GM23338 (cell line): ENCODE results near the gene BRSK2. TPM values are rescaled to one million over a fixed set of nuclear protein-coding genes. Genes with fewer than 3 reads are reported as not detected.

ENCODE experiments used
- ATAC-seq: fragments of 200-7000 bp; cut with Tn5 transposase; 3 replicates; pipeline ENCODE4 v1.9.1; 2020
- DNase-seq: peaks from one replicate; pipeline ENCODE4 v3.0.0-alpha.2; 2015; ENCODE audit warnings: low spot score
- H2AFZ ChIP-seq: fragments of 200-600 bp; sonication (generic); 2 replicates; pipeline ENCODE4 v1.8.0; 2016; ENCODE audit warnings: antibody characterized with exemption, mild to moderate bottlenecking, moderate library complexity
- H3F3A ChIP-seq: fragments of 200-600 bp; sonication (generic); replicated peaks from 2 replicates; pipeline ENCODE4 v1.8.0; 2017; ENCODE audit warnings: antibody characterized with exemption, mixed run types, low read depth
- H3K27ac ChIP-seq: fragments of 200-600 bp; sonication (generic); 2 replicates; pipeline ENCODE4 v1.6.1; 2016; ENCODE audit warnings: low read depth
- H3K27me3 ChIP-seq: fragments of 200-600 bp; sonication (generic); 2 replicates; pipeline ENCODE4 v1.8.0; 2016; ENCODE audit warnings: mild to moderate bottlenecking, mixed run types, moderate library complexity; ENCODE audit not compliant: insufficient read depth
- H3K36me3 ChIP-seq: fragments of 200-600 bp; sonication (generic); 2 replicates; pipeline ENCODE4 v1.8.0; 2016; ENCODE audit warnings: mild to moderate bottlenecking; ENCODE audit not compliant: insufficient read depth
- H3K4me1 ChIP-seq: fragments of 200-600 bp; sonication (generic); 2 replicates; pipeline ENCODE4 v1.8.0; 2016; ENCODE audit warnings: mild to moderate bottlenecking, moderate library complexity; ENCODE audit not compliant: insufficient read depth
- H3K4me2 ChIP-seq: fragments of 200-600 bp; sonication (generic); 2 replicates; pipeline ENCODE4 v1.7.1; 2017; ENCODE audit warnings: mixed run types
- H3K4me3 ChIP-seq: fragments of 200-600 bp; sonication (generic); 2 replicates; pipeline ENCODE4 v1.6.1; 2016; ENCODE audit warnings: mixed run types
- H3K79me2 ChIP-seq: fragments of 200-600 bp; sonication (generic); replicated peaks from 2 replicates; pipeline ENCODE4 v1.8.0; 2017; ENCODE audit warnings: mild to moderate bottlenecking; ENCODE audit not compliant: insufficient read depth
- H3K9me2 ChIP-seq: fragments of 200-600 bp; sonication (generic); 2 replicates; pipeline ENCODE4 v1.8.0; 2017; ENCODE audit not compliant: insufficient read depth
- H4K20me1 ChIP-seq: fragments of 200-600 bp; sonication (generic); replicated peaks from 2 replicates; pipeline ENCODE4 v1.8.0; 2017; ENCODE audit warnings: mild to moderate bottlenecking; ENCODE audit not compliant: insufficient read depth
- H3K27ac Mint-ChIP-seq: 2 replicates; pipeline ENCODE4 v1.8.0; 2020; ENCODE audit warnings: inconsistent platforms, mild to moderate bottlenecking, moderate library complexity, mixed read lengths
- H3K27me3 Mint-ChIP-seq: 3 replicates; pipeline ENCODE4 v1.8.0; 2022; ENCODE audit warnings: low read depth, mild to moderate bottlenecking, moderate library complexity, mixed read lengths, inconsistent platforms; ENCODE audit not compliant: insufficient read depth, poor library complexity
- H3K36me3 Mint-ChIP-seq: 3 replicates; pipeline ENCODE4 v1.8.0; 2021; ENCODE audit warnings: low read depth, mild to moderate bottlenecking, inconsistent platforms, moderate library complexity, mixed read lengths
- H3K4me1 Mint-ChIP-seq: 3 replicates; pipeline ENCODE4 v1.8.0; 2020; ENCODE audit warnings: mild to moderate bottlenecking, inconsistent platforms, mixed read lengths
- H3K4me3 Mint-ChIP-seq: 3 replicates; pipeline ENCODE4 v1.8.0; 2021; ENCODE audit warnings: moderate library complexity, mild to moderate bottlenecking, inconsistent platforms, mixed read lengths
- H3K9me3 Mint-ChIP-seq: 3 replicates; pipeline ENCODE4 v1.8.0; 2020; ENCODE audit warnings: moderate library complexity, mild to moderate bottlenecking, inconsistent platforms, mixed read lengths
- CREB1 ChIP-seq: fragments of 250-450 bp; sonication (Bioruptor Pico); IDR thresholded peaks from 2 replicates; pipeline ENCODE4 v1.5.0; 2020; ENCODE audit warnings: low read depth, mild to moderate bottlenecking, moderate library complexity
- CTCF ChIP-seq, 2 experiments: fragments of 200-600 bp in 1 of 2; sonication (generic) in 1 of 2; conservative IDR thresholded peaks; 2 replicates each; pipeline versions ENCODE4 v1.5.1 to v1.6.1; 2016 to 2017; ENCODE audit warnings: antibody characterized with exemption in 2 of 2, low read depth in 2 of 2, mild to moderate bottlenecking in 2 of 2, moderate library complexity in 1 of 2
- EZH2phosphoT487 ChIP-seq: fragments of 200-600 bp; sonication (generic); IDR thresholded peaks from one replicate; pipeline ENCODE4 v1.8.1; 2018; ENCODE audit warnings: antibody characterized with exemption; ENCODE audit not compliant: unreplicated experiment
- JUNB ChIP-seq: IDR thresholded peaks from one replicate; pipeline ENCODE4 v1.6.1; 2016; ENCODE audit warnings: antibody characterized with exemption; ENCODE audit not compliant: unreplicated experiment
- NANOG ChIP-seq: IDR thresholded peaks from 2 replicates; pipeline ENCODE4 v1.6.1; 2016; ENCODE audit warnings: antibody characterized with exemption, borderline replicate concordance
- REST ChIP-seq: IDR thresholded peaks from one replicate; pipeline ENCODE4 v1.6.1; 2018; ENCODE audit warnings: antibody characterized with exemption; ENCODE audit not compliant: unreplicated experiment
- polyA plus RNA-seq: library from polyadenylated mRNA; unstranded; fragments of >200 nt; fragmentation: Nextera tagmentation; extraction: Ambion mirVana; gene quantifications from 2 replicates; pipeline ENCODE4 v1.2.1, GENCODE V29; 2016
- total RNA-seq: library from RNA; depleted of rRNA; stranded (reverse); fragments of >200 nt; shearing (Covaris generic); gene quantifications from 2 replicates; pipeline ENCODE4 v1.2.3, GENCODE V29; 2014

Gene BRSK2
- total and polyA plus RNA-seq, 2 experiments from 2014 or later = 7.2 to 20.3 TPM

GRCh38 chr11:1360835-1361357 lies 28.8 kb upstream of the BRSK2 start:
- no peak for ATAC-seq
- Mint-ChIP-seq H3K4me1 (no peaks in the 10 kb centered on the region; the same call in 2 of the 3 replicates), H3K27me3 (peaks cover 6% of the 10 kb centered on the region)

More at GRCh38 chr11:1360835-1361357, 28.8 kb upstream of the BRSK2 start:
- Histone ChIP-seq H3K4me2 (no peak overlapping the region), H3K9me2 (no peaks in the 10 kb centered on the region), H3K36me3 (no peaks in the 10 kb centered on the region), H3K4me1 (no peaks in the 10 kb centered on the region), H3K79me2 (no peaks in the 10 kb centered on the region), H3K27me3 (no peaks in the 10 kb centered on the region), H3K4me3 (no peak overlapping the region), H3F3A (no peaks in the 10 kb centered on the region), H2AFZ (no peak overlapping the region), H3K27ac (no peak overlapping the region), H4K20me1 (no peaks in the 10 kb centered on the region)
- no peaks in the 10 kb centered on the region; the same call in 1 of the 3 replicates for H3K36me3 Mint-ChIP-seq
- H3K4me3 Mint-ChIP-seq = no peak overlapping the region
- peaks cover 45% of the 10 kb centered on the region for H3K9me3 Mint-ChIP-seq
- no peak for TF ChIP-seq CTCF (conservative IDR thresholded peaks at IDR 0.05; ENCODE audit: low read depth in 2 of 2)
- TF ChIP-seq NANOG = no peak
- no peak for TF ChIP-seq JUNB
- no peak for TF ChIP-seq EZH2phosphoT487
- no peak for TF ChIP-seq REST
- TF ChIP-seq CREB1 (CRISPR knock-in tag) = no peak
- no peak overlapping the region for H3K27ac Mint-ChIP-seq
- DNase-seq = no peak
